NCI-H1436 treated with DMSO at 0.1 percent for 48 hours (cell line): ENCODE results near the gene ZBTB32.

Experiments
- DNase-seq: peaks from one replicate; lab custom pipeline; 2025; lab: John Stamatoyannopoulos, UW

The ZBTB32 gene

DNA sequence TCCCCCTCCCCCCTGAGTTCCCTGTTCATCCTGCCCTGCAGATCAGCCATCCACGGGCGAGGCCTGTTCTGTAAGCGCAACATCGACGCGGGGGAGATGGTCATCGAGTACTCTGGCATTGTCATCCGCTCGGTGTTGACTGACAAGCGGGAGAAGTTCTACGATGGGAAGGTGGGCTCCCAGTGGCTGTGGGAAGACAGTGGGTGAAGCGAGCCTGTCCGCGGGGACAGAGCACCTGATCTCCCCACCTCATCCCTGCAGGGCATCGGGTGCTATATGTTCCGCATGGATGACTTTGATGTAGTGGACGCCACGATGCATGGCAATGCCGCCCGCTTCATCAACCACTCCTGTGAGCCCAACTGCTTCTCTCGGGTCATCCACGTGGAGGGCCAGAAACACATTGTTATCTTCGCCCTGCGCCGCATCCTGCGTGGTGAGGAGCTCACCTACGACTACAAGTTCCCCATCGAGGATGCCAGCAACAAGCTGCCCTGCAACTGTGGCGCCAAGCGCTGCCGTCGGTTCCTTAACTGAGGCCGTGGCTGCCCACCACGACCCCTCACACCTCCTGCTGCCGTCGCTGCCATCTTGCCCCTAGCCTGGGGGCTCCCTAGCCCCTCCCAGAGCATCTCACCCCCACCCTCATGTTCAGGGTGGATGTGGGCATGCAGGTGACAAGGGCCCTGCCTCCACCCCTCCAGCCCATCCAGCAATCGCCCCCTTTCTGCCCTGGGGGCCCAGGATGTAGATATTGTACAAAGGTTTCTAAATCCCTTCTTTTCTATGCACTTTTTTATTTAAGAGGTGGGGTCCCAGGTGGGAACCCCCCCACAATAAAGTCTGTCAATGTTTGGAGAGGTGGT, 33.9 kb downstream of the ZBTB32 start:
- no peak for DNase-seq

DNA sequence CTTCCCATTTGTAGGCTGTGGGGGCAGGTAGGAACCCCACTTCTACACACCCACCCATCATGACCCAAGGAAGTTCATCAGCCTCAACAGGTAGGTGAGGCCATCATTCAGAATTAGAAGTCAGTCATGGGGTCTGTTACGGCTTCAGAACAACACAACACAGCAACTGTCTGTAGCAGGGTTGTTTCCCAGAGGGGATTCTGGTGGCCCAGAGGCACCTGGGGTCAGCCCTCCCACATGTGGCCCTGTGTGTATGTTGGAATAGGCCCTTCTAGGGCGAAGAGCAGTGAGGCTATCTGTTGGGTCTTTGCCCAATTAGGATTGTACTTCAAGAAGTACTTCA, 34.5 kb downstream of the ZBTB32 start:
- DNase-seq = no peak

DNA sequence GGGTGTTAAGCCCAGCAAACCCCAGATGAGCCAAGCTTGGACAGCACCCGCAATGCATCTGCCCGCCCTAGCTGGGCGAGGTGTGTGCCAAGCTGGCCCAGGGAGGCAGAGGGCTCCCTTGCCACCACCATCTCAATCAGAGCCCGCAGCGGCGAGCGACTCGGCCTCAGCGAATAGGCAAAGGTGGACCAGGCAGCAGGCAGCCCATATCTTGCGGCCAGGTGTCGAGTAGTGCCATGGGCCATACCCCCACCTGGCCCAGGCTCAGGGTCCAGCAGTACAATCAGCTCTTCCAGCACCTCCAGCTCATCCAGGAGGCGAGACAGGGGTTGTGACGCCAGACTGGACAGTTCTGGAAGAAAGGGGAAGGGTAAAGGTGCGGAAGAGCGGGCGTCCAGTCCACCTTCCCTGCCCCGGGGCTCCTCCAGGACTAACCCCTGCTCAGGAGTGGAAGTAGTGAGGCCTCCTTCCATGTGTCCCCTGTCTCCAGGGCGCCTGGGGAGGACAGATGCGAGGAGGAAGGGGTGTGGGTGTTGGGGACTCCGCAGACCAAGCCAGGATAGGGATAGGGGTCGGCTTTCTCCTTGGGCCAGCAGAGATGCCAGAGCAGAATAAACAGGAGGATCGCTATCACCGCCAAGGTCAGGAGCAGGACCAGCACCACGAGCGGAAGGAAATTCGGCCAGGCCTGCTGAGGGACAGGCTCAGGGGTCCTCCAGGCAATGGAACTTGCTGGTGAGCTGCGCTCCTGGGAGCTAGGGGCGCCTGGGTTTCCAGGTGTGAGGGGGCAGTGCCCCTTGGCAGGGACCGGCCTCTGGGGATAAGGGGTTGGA, 35.1 kb downstream of the ZBTB32 start:
- DNase-seq = no peak

DNA sequence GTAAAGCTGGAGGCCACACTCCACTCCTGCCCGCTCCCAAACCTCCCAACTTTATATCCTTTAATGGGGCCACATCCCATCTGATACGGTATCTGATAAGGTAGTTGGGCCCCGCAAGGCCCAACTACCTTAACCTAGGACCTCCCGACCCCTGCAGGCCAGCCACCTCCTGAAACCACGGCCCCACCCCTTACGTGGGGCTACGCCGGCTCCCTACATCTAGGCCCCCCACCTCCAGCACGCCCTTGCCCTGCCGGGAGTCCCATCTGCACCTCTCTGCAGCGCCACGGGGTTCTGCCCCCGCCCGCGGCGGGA, 35.7 kb downstream of the ZBTB32 start:
- no peak for DNase-seq

DNA sequence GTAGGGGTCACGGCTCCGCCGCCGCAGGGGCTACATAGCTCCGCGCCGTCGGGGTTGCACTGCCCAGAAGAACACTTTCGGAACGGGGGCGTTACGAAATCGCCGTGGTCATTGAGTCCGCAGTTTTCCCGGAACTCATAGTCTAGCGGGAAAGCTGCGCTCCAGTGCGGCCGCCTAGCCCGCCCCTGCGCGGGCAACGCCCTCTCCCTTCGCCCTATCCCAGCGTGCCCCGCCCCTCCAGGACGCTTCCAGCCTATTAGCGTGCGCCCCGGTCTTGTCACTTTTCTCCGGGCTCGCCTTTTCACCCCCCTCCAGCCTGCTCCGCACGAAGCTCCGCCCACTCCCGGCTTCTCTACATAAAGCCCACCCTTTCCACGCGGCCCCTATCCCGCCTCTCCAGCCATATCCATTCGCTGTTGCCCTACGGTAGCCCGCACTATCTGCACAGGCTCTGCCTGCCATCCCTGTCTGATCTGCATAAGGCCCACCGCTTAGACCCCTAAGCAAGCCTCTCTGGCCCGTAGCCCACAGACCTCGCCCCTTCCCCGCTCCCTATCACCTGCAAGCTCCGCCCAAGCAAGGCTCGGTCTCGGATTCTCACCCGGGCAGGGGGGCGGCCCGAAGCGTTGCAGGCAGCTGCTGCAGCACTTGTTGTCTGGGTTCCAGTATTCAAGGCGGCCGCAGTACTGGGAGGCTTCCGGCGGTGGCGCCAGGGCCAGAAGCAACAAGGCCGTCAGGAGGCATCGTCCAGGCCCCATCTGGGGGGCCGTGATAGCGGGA, 36.3 kb downstream of the ZBTB32 start:
- peak; percentile 92 for DNase-seq

DNA sequence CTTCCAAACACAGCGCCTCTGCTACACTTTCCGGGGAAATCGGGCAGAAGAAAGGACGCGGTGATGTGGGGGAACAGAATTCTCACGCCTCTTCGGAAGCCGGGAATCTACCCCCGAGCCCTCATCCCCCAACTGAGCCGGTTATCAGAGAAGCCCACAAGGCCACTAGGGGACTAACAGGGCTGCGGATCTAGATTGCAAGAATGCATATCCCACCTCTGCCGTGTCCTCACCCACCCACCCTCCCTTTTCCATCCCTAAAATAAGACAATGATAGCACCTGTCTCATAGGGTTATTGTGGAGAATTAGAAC, 36.8 kb downstream of the ZBTB32 start:
- no peak for DNase-seq

DNA sequence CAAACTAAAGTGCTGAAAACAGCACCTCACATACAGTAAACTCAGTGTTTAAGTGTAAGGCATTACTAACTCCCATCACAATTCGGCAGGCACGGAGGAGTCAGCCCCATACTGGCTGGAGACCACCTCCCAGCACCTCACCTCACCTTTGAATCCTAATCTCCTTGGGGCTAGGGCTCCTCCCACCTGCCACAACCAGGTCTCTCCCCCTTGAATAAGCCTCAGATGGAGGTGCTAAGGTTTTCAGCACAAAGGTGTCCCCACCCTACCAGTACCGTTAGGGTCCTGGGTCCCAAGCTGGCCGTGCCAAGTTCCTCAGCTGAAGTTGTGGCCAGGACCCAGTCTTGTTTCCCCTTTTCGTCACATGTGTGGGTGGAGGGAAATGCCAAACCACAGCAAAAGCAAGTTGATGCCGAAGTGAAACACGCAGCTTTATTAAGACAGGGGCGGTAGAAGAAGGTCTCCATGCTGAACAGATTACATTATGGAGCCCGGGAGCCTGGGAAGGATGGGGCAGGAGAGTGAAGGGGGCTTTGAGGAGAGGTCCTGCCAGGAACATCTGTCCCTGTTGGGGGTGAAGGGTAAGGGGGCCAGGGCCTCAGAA, 37.9 kb downstream of the ZBTB32 start, which contains the start of gene IGFLR1:
Gene IGFLR1 (minus strand): TSS at position 332 of the 604 bp plus-strand sequence. CDS start 1,272 bp downstream, outside the sequence.
- DNase-seq = no peak

DNA sequence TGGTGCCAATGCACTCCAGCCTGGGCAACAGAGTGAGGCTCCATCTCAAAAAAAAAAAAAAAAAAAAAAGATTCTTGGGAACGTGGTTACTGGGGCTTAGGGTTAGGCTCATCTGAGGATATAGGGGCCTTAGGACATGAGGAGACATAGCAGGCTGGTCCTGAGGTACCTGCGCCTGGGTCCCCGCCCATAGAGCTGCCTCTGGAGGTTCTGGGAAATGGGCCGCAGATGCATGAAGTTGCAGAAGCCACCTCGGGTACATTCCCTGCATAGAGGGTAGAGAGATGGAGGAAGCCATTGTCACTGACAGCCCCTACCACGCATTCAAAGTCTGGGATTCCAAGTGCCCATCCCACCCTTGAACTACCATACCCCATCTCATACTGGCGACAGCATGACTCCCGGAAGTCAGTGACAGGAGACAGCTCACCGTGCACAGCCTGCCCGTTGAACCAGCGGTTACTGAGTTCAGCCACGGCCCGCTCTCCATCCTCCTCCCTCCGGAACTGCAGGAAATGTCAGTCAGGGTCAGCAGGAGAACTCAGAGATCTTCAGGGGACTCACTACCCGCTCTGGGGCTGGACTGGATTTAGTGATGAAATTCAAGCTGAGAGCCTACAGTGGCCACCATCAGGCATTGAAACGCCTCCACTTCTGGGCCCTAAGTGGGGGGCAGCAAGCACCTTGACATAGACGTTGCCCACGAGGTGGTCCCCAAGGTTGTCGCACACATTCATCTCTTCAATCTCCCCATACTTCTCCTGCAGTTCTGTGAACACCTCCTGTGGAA, 39.5 kb downstream of the ZBTB32 start:
- DNase-seq = no peak

DNA sequence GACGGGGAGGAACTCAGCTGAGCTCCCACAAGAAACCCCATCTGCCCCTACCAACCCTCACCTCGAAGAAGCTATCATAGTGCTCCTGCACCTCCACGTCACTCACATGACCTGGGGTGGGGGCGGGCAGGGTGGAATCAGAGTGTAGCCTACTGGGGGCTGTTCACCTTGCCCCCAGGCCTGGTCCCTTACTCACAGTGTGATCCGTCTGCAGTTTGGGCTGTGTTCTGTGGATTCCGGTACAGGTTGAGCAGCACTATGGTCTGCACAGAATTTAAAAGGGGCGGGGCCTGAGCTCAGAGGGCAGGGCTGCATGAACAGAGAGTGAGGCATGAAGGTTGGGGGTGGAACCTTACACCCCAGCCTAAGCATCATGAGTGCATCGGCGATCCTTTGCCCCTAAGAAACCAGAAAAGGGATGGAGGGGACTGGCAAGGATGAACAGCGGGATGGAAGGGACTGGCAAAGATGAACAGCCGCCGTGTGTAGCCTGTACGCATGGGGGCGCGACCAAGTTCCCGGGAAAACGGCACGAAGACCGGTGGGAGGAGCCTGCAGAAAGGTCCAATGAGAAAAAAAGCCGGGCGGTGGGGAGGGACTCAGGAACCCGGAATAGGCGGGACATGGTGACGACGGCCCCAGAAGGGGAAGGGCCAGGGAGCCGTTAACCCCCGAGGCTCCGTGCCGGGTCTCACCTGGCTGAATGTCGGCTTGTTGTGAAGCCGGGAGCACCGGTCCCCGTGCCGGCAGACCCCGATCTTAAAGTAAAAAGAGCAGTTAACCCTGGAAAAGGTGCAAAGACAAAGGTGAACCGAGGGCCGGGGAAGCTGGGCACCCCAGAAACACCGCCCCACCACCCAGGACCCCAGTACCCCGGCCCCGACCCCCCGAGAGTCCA, 40.3 kb downstream of the ZBTB32 start:
- DNase-seq = peak; percentile 85

DNA sequence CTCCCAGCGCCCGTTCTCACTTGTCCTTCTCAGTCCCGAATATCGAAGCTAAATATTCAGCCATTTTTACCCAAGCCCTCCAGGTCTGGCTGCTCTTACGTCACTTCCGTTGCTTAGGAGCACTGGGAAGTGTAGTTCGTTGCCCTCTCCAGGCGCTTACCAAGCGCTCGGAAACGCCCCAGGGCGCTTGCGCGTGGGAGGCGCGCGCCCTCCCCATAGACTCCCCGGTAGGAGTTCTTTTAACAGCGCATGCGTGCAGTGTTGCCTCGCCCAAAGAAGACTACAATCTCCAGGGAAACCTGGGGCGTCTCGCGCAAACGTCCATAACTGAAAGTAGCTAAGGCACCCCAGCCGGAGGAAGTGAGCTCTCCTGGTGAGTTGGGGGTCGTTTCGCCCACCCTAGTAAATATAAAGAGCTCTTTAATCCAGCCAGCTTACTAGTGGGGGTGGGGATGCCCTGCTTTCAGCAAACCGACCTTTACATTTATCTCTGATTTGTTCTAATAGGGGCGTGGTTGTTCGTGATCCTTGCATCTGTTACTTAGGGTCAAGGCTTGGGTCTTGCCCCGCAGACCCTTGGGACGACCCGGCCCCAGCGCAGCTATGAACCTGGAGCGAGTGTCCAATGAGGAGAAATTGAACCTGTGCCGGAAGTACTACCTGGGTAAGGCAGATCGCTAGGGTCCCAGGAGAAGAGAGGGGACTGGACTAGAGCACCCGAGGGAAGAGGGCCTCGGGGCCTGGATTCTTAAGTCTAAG, 41.1 kb downstream of the ZBTB32 start, which contains the start of the genes PSENEN and U2AF1L4:
Gene PSENEN (plus strand): TSS at position 324 of the 759 bp plus-strand sequence. CDS start 280 bp downstream, at position 604.
Gene U2AF1L4 (minus strand): TSS at position 91 of the 759 bp plus-strand sequence. CDS start 27 bp downstream, at position 64.
- DNase-seq = peak; percentile 98

DNA sequence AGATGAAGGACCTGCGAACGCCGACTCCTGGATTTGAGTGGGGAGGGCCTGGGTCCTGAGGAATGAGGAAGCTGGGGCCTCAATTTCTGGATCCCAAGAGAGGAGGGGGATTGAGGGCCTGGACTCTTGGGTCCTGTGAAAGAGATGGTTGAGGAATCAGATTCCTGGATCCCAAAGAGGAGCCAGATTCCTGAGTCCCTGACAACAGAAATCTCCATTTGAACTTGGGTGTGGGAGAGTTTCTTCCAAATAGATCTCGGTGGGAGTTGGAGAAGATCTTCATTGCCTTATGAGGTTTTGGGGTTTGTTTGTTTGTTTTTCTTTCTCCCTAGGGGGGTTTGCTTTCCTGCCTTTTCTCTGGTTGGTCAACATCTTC, 41.7 kb downstream of the ZBTB32 start:
- DNase-seq = no peak

DNA sequence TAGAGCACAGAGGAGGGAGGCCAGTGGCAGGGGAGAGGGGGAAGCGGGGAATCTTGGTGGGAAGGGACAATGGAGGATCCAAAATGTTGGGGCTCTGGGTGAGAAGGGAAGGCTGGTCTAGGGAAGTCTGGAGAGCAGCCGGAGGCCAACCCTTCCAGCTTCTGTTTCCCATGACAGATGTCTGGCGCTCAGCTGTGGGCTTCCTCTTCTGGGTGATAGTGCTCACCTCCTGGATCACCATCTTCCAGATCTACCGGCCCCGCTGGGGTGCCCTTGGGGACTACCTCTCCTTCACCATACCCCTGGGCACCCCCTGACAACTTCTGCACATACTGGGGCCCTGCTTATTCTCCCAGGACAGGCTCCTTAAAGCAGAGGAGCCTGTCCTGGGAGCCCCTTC, 42.2 kb downstream of the ZBTB32 start:
- no peak for DNase-seq

DNA sequence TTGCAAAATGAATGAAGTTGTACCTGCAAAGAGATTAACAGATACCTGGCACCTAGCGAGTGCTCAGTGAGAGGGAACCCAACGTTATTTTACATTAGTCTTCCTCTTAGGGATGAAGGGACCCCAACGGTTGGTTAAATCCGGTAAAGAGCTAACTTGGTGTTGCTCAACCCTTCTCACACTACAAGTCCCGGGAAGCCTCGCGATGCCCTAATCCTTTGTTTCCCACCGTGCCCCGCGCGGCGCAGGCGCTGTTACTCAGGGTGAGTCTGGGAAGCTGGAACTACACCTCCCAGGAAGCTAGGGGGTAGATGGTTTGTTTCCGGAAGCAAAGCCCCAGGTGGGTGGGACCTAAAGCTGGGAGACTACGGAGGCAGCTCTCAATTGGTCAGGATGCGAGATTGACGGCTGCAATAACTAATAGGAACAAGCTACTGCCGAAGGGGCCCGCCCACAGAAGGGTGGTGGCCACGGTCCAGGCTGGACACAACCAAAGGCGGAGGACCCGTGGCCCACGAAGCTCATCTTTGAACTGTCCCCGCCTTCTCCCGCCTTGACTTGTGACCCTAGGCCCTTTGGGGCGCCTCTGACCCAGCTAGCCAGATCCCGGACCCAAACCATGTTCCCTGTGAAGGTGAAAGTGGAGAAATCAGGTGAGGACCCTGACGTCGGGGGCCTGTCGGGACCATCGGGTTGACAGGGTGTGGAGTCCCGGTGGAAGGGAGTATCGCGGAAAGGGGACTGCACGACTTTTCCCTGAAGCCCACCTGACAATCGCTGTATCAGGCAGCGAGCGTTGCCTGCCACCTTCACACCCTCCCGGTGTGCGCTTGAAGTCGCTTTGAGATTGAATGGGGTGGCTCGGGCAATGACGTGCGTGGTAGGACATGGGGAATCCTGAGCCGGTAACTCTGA, 44.0 kb downstream of the ZBTB32 start, which contains the start of gene LIN37:
Gene LIN37 (plus strand): TSS at position 471 of the 915 bp plus-strand sequence. CDS start 149 bp downstream, at position 620.
- peak; percentile 94 for DNase-seq

DNA sequence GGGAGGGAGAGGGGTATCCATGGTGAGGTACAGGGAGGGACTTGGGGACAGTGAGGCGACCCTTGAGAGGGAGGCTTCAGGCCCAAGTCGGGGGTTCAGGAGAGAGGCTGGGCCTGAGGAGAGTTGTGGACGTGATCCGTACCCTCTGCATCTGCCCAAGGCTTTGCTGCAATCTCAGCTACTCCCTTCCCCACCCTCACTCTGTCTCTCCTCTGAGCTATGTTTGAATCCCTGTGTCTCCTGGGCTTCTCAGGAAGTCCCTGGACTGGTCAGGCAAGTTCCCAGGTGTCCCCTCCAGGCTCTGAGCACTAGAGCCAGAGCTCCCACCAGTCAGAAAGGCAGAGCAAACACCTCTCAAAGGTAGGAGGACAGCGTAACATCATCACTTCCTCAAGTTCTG, 45.8 kb downstream of the ZBTB32 start:
- DNase-seq = no peak

DNA sequence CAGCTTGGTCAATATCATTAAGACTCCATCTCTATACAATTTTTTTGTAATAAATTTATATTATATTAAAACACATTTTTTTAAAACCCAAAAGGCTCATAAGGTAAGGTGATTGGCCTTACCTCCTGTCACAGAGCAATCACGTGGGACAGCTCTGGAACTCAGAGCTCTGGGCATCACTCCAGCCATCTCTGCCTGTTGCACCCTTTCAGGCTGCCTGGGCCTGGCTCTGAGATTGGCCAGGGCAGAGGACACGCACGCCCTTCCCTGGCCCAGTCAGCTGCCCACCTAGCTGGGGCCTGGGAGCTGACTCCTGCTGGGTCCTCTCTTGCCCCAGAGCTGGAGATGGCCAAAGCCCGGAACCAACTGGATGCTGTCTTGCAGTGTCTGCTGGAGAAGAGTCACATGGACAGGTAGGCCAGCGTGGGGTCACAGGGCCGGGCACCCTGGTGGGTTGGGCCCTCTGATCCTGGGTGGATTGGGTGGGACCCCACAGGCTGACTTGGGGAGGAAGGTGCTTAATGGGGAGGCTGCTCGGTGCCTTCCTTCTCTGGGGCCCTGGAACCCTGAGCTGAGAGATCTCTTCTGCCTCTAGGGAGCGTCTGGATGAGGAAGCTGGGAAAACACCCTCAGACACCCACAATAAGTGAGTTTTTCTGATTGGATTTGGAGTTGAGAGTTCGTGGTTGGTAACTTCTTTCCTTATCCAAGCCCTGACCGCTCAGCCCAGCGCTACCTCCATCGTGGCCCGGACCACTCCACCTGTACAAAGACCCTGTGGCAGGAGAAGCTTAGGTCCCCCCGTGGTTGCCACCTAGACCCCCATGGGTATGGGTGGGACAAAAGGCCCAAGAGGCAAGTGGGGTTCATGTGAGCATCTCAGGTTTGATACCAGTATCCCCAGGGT, 47.7 kb downstream of the ZBTB32 start:
- DNase-seq = no peak

DNA sequence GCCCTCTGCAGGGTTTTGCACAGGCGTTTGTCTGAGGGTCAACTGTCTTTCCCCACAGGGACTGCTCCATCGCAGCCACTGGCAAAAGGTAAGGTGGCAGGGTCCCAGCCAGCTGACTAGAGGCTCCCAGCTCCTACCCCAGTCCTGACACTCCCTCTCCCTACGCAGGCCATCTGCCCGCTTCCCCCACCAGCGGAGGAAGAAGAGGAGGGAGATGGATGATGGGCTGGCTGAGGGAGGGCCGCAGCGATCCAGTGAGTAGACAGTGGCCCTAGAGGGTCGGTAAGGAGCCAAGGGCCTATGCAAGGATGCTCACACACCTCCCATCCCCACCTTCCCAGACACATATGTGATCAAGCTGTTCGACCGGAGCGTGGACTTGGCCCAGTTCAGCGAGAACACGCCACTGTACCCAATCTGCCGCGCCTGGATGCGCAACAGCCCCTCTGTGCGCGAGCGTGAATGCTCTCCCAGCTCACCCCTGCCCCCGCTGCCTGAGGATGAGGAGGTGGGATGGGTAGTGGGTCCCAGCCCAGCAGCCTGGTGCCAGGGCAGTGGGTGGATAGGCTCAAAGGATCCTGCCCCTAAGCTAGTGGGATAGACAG, 48.5 kb downstream of the ZBTB32 start:
- DNase-seq = no peak
